Measurements from ENCODE around the gene GLA. TPM values are rescaled to one million over a fixed set of nuclear protein-coding genes. Genes with fewer than 3 reads are reported as not detected.

The GLA gene
- total RNA-seq, 1 experiment from 2014 or later: 80.4 TPM

DNA sequence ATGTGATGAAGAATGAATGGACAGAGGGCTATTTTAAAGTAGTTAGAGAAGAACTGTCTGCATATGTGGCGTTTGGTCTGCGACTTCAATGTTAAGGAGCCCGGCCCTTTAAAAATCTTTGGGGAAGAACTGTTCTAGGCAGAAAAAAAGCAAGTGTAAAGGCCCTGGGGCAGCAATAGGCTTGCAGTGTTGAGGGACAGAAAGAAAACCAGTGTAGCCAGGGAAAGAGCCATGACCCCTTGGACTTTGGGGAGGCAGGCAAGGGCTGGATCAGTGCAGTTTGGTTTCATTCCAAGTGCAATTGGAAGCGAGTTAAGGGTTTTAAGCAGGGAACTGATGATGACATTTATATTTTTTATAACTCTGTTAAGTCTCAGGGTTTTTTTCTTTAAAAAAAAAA is 7.9 kb downstream of the GLA start:
- in situ Hi-C loops (cut with HindIII; ENCODE audit: low sequenced_read_pairs): no loop called here
- no peak for DNase-seq (ENCODE audit: low spot score)

- DNase-seq (ENCODE audit: low spot score): no peak
- in situ Hi-C loops (cut with HindIII; ENCODE audit: low sequenced_read_pairs): no loop called here
Measured at GRCh38 chrX:101398694-101399093, 9.0 kb downstream of the GLA start.

- in situ Hi-C loops (cut with HindIII; ENCODE audit: low sequenced_read_pairs): no loop called here
- no peak for DNase-seq (ENCODE audit: low spot score)
Measured at GRCh38 chrX:101397779-101398178, 9.9 kb downstream of the GLA start.

DNA sequence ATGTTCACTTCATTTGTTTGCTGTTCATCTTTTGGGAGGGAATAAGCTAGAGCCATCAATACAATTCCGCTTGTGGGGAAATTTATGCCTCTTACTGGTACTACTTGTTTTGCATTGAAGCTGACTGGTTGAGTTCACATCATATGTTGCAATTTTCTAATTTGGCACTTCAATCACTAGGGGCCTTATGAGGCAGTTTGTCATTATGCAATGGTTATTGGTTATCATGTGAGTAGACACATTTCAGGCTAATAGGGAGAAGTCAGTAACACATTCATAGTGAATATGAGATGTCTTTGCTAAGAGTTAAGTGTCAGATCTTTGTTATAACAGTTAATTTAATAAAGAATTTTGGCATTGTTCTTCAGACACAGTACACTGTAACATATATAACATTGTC is 11.9 kb downstream of the GLA start:
- in situ Hi-C loops (cut with HindIII; ENCODE audit: low sequenced_read_pairs): no loop called here
- DNase-seq (ENCODE audit: low spot score): no peak

DNA sequence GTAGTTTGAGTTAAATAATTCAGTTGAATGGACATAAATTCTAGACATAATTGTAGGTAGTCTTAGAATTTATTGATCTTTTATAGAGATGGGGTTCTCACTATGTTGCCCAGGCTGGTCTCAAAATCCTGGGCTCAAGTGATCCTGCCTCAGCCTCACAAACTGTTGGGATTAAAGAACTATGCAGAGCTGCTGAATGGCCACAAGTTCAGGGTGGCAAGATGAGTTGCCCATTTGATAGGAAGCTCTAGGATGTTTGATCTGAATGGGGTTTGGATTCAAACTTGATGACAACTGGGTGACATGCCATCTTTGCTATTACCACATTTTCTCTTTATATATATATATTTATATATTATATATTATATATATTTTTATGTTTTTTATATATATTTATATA is 13.4 kb downstream of the GLA start:
- DNase-seq (ENCODE audit: low spot score): no peak
- in situ Hi-C loops (cut with HindIII; ENCODE audit: low sequenced_read_pairs): no loop called here

- in situ Hi-C loops (cut with HindIII; ENCODE audit: low sequenced_read_pairs): no loop called here
Measured at GRCh38 chrX:101393530-101394305, 14.0 kb downstream of the GLA start.

GRCh38 chrX:101391831-101392230 is 15.9 kb downstream of the GLA start:
- in situ Hi-C loops (cut with HindIII; ENCODE audit: low sequenced_read_pairs): no loop called here

More at GRCh38 chrX:101393530-101394305, 14.0 kb downstream of the GLA start:
- no peak for DNase-seq (ENCODE audit: low spot score)

DNA sequence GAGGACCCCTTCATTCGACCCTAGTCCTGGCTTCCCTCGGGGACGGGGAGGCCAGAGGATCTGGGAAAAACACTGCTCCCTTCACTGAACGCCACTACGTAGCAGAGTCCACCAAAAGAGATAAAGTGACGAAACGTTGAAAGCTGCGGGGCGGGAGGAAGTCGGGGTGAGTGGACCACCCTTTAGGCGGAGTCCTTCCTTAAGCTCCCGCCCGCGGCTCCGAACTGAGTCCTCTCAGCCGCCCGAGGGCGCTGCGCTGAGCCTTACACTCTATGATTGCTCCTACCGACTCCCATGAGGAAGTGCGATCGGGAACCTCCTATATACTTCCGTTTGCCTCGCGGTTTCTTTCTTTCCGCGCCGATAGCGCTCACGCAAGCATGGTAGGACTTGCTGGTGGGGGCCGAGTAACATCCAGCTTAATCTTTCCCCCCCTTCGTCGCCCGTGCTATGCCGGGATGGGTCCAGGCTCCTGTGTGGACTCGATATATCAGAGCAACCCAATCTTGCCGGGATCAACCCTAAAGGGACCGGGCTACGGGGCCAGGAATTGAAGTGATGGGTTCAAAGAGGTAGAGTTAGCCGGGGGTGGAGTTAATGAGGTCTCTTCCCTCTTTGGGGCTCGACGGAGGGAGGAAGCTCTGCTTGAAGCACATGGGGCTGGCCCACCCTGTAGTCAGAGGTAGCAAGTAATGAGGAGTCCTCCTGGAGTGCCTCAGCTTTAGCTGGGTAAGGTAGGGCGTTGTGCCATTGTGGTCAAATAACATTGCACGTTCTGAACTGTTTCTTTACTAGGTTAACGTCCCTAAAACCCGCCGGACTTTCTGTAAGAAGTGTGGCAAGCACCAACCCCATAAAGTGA is 16.8 kb downstream of the GLA start, which contains the start of gene RPL36A:
TSS of gene RPL36A (plus strand) at position 348 of the 862 bp plus-strand sequence. CDS start at position 381, 33 bp downstream.
- in situ Hi-C loops (cut with HindIII; ENCODE audit: low sequenced_read_pairs): no loop called here
- DNase-seq (ENCODE audit: low spot score): peak; percentile 88

More at GRCh38 chrX:101391831-101392230, 15.9 kb downstream of the GLA start:
- no peak for DNase-seq (ENCODE audit: low spot score)

GRCh38 chrX:101388604-101389003 is 19.1 kb downstream of the GLA start:
- in situ Hi-C loops (cut with HindIII; ENCODE audit: low sequenced_read_pairs): no loop called here

GRCh38 chrX:101386542-101386885 is 21.2 kb downstream of the GLA start:
- in situ Hi-C loops (cut with HindIII; ENCODE audit: low sequenced_read_pairs): no loop called here
- DNase-seq (ENCODE audit: low spot score): no peak

More at GRCh38 chrX:101388604-101389003, 19.1 kb downstream of the GLA start:
- DNase-seq (ENCODE audit: low spot score): no peak

GRCh38 chrX:101385795-101386541 is 21.8 kb downstream of the GLA start, which contains the start of gene BTK:
TSS of gene BTK (minus strand) at chrX:101386191. CDS start at chrX:101375284, 10,907 bp downstream.
- in situ Hi-C loops (cut with HindIII; ENCODE audit: low sequenced_read_pairs): no loop called here
- no peak for DNase-seq (ENCODE audit: low spot score)

DNA sequence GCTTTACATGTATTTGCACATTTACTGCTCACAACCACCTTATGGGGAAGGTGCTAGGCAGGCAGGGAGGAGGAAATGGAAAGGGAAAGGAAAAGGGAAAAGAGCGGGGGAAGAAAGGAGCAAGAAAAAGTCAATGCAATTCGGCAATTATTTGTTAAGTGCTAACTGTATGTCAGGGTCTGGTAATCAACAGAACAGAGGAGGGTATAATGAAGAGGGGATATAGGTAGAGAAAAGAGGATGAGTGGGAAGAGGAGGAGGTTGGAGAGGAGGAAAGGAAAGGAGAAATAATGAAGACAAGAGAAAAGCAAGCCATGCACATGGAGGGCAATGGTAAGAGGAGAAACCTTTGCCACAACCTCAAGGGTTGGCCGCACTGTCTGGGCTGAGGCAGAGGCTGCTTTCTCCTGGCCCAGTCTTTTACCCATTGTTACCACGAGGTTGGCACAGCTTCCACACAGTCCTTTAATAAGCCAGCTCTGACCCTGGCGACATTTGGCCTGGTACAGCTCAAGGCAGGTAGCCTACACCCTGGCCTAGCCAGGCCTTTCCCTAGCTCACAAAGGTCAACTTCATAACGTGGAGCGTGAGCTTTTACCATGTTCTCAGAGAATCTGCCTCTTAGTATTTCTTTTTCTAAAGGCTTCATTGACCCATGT is 22.6 kb downstream of the GLA start:
- in situ Hi-C loops (cut with HindIII; ENCODE audit: low sequenced_read_pairs): no loop called here
- no peak for DNase-seq (ENCODE audit: low spot score)

- in situ Hi-C loops (cut with HindIII; ENCODE audit: low sequenced_read_pairs): no loop called here
- DNase-seq (ENCODE audit: low spot score): no peak
Measured at GRCh38 chrX:101383679-101384205, 24.0 kb downstream of the GLA start.

GRCh38 chrX:101377547-101377946 is 30.2 kb downstream of the GLA start:
- DNase-seq (ENCODE audit: low spot score): no peak
- in situ Hi-C loops (cut with HindIII; ENCODE audit: low sequenced_read_pairs): no loop called here

DNA sequence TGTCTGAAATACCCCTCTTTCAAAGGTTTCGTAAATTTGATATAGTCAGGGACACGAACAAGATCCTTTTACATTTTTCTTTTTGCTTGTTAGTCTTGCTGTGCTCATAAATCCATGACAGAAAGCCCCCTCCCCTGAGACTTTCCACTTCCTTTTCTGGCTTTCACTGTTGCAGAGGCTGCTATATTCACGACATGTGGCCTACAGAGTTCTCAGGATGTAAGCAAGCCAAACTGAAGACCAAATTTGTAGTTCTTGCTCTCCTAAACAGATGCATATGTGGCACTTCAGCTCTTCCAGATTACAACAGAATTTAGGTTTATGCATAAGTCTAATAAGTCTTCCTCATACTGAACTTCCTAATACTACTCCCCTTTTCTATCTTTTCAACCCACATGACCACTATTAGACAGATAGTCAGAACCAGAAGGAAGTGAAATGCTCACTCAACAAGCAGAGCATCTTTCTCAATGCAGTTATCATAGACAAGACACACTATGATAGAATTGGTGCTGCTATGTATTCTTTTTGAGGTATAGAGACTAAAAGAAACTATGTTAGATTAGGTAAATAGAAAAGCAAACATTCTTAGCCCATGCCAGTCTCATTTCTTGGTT is 36.7 kb downstream of the GLA start:
- in situ Hi-C loops (cut with HindIII; ENCODE audit: low sequenced_read_pairs): no loop called here
- no peak for DNase-seq (ENCODE audit: low spot score)

GRCh38 chrX:101369687-101370086 is 38.0 kb downstream of the GLA start:
- in situ Hi-C loops (cut with HindIII; ENCODE audit: low sequenced_read_pairs): no loop called here
- DNase-seq (ENCODE audit: low spot score): no peak

DNA sequence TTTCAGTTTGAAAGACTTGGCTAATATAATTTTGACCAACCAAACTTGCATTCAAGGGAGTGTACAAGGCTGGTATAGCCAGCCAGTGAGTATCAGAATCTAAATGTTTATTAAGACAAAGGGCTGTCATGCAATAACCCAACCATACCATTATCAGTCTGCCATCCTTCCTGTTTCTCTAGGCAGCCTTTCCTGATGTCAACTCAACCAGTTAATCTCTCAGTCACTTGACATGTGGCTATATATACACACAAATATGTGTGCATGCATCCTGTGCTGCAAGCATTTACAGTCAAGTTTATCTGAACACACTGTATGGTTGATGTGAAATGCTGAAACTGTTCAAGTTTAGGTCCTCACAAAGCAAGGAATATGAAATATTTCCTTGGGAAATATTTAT is 38.9 kb downstream of the GLA start:
- DNase-seq (ENCODE audit: low spot score): no peak
- in situ Hi-C loops (cut with HindIII; ENCODE audit: low sequenced_read_pairs): no loop called here

DNA sequence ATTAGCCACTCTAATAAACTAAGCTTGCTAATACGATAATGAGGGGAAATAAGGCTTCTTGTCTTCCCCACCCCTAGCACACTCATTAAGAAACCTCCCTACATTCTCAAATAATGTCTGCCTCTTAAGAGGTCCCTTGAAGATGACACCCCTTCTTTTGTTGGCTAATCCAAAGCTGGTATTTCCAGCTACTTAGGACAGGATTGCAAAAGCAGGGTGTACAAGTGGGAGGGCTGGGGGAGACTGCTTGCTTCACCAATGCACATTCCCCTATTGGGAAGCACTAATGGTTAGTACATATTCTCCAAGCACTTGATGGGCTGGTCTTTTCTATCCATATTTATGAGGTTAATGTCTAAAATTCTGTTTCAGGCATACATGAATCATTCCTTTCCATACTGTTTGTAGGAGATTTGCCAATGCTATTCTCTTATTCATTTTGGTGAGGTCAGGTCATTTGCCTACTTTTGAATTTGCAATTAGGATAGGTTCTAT is 42.4 kb downstream of the GLA start:
- in situ Hi-C loops (cut with HindIII; ENCODE audit: low sequenced_read_pairs): no loop called here

More for the DNA sequence above, 42.4 kb downstream of the GLA start:
- DNase-seq (ENCODE audit: low spot score): no peak

All from G401 (cell line).